ENCODE results near the gene SMG6.
"Not testable (repeated sequence)": the region's sequence is repeated elsewhere in the genome, so short reads cannot be mapped to it uniquely, and the experiment has no call there.

The SMG6 gene

DNA sequence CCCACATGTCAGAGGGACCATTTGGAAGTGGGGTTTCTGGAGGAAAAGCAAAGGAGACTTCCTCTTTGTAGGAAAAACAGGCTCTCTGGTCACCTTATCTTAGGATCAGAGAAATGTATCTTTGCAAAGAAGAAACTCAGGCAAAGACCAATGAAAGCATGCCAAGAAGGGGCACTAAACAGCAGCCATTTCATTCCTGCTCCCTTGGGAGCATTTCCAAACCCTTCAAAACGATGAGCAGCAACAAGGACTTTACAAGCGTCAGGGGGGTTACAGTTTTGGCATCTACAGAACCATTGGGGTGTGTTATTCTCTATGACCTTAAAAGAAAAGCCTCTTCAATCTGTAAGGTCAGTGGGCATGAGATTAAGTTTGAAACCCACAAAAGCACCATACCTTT lies 122.8 kb downstream of the SMG6 start:
- Mint-ChIP-seq H3K4me1 (ENCODE audit: low read depth) (peaks cover 9% of the 10 kb centered on the region), H3K9me3 (no peaks in the 10 kb centered on the region), H3K36me3 (ENCODE audit: low read depth) (peaks cover 44% of the 10 kb centered on the region), H3K27me3 (no peaks in the 10 kb centered on the region), H3K4me3 (no peak overlapping the region), H3K27ac (no peak overlapping the region)

DNA sequence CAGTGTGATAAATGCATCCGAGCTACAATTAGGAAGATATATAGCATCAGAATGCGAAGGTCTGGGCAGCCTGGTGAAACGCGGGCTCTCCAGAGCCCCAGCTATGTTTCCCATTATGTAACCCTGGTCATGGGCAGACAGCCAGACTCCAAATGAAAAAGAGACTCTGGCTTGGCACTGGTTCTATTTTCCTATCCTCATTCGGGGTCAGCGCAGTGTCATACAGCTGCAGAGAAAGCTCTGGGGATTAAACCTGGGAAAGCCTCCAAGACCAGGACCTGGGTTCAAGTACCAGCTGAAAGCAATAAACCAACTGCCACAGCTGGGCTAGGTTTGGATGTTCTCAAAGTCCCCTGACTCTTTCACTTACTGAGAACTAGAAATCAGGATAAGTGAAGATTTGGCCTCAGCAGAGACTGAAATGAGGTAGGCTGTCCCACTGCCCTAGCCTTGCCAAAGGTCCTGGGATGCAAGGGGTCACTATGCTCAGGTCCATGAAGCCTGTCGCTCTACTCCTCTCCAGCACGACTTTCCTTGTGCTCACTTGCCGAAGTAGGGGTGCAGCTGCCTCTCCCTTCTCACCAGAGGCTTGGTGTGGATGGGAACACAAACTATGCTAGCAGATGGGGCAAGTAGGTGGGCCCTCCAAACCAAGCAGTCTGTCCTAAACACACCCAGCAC lies 123.8 kb downstream of the SMG6 start:
- no peak overlapping the region for H3K27ac Mint-ChIP-seq
- no peaks in the 10 kb centered on the region for H3K9me3 Mint-ChIP-seq
- no peak overlapping the region for H3K4me3 Mint-ChIP-seq
- peaks cover 34% of the 10 kb centered on the region for H3K36me3 Mint-ChIP-seq (ENCODE audit: low read depth)
- H3K27me3 Mint-ChIP-seq: no peaks in the 10 kb centered on the region
- H3K4me1 Mint-ChIP-seq (ENCODE audit: low read depth): peaks cover 9% of the 10 kb centered on the region

DNA sequence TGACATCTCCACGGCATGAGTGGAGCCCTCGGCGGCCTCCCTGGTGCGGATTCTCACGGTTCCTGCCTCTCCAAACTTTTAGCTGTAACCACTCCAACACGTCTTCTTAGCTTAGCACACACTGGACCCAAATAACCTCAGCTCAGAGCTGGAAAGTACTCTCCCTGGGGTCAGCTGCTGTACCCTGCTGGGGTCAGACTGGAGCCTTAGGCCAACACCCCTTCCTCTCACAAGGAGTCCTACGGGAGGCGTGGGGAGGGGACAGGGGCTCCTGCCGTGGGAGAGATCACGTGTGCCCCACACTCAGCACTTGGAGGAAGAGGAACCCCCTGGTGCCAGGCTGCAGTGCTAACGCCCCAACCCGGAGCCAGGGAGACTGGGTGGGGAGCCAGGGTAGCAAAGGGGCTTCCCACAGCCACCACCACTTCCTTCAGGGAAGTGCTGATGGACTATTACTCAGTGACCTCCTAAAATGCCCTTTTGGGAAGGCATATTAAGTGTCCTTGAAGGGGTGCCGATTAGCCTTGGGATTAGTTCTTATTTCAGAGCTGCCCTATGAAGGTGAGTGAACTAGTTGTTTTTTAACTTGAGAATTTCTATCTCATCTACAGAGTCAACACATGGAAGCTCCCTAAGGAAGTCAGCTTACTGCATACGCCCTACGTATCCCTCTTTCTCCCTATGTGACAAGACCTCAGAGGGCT lies 124.6 kb downstream of the SMG6 start:
- peaks cover 9% of the 10 kb centered on the region for H3K4me1 Mint-ChIP-seq (ENCODE audit: low read depth)
- peaks cover 36% of the 10 kb centered on the region for H3K36me3 Mint-ChIP-seq (ENCODE audit: low read depth)
- H3K4me3 Mint-ChIP-seq: no peak overlapping the region
- no peak overlapping the region for H3K27ac Mint-ChIP-seq
- H3K9me3 Mint-ChIP-seq: no peaks in the 10 kb centered on the region
- H3K27me3 Mint-ChIP-seq: no peaks in the 10 kb centered on the region

DNA sequence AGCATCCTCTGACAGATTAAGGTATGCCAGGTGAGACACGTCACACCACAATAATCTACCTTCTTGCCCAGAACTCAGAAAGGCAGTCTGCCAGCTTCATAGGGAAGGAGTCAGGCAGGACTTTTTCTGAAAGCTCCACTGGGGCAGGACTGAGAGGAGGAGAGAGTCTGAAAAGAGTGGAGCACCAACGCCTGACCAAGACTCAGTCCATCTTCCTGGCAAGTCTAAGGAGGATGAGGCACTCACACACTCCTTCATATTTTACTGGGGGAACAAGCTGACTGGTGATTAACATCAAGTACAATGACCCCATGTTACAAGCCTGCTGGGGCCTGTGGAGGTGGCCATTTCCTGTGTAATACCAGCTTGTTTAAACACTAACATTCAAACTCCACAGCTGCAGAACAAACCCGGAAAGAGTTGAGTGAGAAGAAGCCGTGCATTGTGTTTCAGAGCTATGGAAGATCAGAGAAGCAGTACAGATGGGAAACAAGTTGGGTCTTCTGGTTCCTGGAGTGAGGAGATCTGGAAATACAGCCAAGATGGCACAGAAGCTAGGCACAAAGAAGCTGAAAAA lies 126.3 kb downstream of the SMG6 start:
- Mint-ChIP-seq H3K4me1 (ENCODE audit: low read depth) (peaks cover 9% of the 10 kb centered on the region), H3K36me3 (ENCODE audit: low read depth) (peaks cover 28% of the 10 kb centered on the region), H3K4me3 (no peak overlapping the region), H3K27ac (no peak overlapping the region), H3K9me3 (no peaks in the 10 kb centered on the region), H3K27me3 (no peaks in the 10 kb centered on the region)

DNA sequence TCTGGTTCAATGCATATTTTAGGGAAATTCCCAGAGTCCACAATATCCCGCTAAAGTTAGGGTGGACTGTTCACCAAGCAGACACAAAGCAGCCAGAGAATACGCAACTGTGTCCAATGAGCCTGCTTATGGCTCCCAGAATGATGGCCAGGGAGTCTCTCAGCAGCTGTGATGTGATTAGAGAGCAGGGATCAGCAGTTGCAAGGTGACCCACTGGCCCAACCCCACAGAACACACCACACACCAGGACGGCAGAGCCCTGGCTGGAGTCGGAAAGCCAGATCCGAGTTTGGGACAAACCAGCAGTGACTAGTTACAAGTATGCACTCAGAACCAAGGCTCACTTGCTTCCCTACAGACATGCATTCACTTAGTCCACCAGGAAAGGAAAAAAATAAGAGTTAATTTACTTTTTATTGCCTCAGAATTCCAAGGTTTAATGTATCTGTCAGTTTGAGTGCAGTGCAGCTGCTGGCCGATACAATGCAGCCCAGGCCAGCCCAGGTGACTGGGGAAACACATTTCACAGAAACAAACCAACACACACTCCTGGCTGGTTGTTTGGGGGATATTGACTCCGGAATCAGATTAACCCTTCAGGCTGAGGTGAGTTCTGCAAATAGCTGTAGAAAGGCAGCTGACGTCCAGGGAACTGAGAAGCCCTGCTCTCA lies 127.0 kb downstream of the SMG6 start:
- H3K9me3 Mint-ChIP-seq: no peaks in the 10 kb centered on the region
- H3K4me1 Mint-ChIP-seq (ENCODE audit: low read depth): peaks cover 5% of the 10 kb centered on the region
- H3K4me3 Mint-ChIP-seq: no peak overlapping the region
- H3K27ac Mint-ChIP-seq: no peak overlapping the region
- no peaks in the 10 kb centered on the region for H3K27me3 Mint-ChIP-seq
- H3K36me3 Mint-ChIP-seq (ENCODE audit: low read depth): peaks cover 25% of the 10 kb centered on the region

DNA sequence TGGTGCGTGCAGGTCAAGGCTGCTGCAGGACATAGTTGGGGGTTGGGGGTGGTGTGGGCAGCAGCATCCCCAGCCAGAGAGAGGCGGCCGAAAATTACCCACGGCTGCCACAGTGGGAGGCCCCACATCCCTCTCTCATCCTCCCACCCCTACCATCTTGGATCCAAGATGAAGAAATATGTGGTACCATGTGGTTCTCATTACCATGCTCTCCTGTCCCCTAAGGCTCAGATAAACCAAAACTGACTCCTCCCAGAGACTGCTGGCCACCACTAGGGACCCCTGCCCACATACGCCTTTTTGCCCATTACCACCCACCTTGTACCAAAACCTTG lies 128.3 kb downstream of the SMG6 start:
- H3K4me1 Mint-ChIP-seq (ENCODE audit: low read depth): peaks cover 3% of the 10 kb centered on the region
- no peaks in the 10 kb centered on the region for H3K27me3 Mint-ChIP-seq
- no peaks in the 10 kb centered on the region for H3K9me3 Mint-ChIP-seq
- no peak overlapping the region for H3K27ac Mint-ChIP-seq
- peaks cover 27% of the 10 kb centered on the region for H3K36me3 Mint-ChIP-seq (ENCODE audit: low read depth)
- no peak overlapping the region for H3K4me3 Mint-ChIP-seq

DNA sequence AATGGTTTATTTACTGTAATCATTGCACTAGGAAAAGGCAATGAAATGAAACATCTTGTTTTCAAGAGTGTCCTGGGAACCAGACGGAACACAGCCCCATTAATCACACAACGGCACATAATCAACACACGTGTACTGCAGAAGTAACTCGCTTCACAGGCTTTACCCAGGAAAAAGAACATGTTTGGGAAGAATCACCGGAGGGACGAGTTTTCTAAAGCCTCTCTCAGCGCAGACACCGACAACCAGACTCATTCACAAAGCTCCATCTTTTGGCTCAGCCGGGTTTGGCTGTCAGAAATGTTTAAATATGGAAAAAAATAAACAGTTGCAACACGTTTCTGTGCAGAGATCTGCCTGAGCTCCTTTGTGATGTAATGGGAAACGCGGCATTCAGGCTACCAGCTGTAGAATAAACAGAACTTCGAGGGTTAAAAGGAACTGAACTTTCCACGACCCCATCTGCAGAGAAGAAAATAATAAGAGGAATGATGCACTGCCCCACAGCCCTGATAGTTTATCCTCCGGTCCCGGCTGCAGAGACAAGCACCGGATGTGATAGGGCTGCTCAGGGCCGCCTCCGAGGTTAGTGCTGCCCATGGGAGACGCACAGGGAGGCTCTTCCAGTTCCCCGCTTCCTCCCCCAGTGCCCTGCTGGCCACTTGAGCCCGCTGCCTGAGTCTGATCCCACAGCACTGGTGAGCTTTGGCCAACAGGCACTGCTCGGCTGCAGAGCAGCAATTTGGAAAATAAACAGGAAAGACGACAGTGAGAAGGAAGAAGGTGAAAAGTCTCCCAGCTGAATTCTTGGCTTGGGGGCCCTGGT lies 128.9 kb downstream of the SMG6 start:
- H3K9me3 Mint-ChIP-seq: no peaks in the 10 kb centered on the region
- peaks cover 3% of the 10 kb centered on the region for H3K4me1 Mint-ChIP-seq (ENCODE audit: low read depth)
- H3K4me3 Mint-ChIP-seq: no peak overlapping the region
- H3K36me3 Mint-ChIP-seq (ENCODE audit: low read depth): peaks cover 26% of the 10 kb centered on the region
- H3K27me3 Mint-ChIP-seq: no peaks in the 10 kb centered on the region
- no peak overlapping the region for H3K27ac Mint-ChIP-seq

DNA sequence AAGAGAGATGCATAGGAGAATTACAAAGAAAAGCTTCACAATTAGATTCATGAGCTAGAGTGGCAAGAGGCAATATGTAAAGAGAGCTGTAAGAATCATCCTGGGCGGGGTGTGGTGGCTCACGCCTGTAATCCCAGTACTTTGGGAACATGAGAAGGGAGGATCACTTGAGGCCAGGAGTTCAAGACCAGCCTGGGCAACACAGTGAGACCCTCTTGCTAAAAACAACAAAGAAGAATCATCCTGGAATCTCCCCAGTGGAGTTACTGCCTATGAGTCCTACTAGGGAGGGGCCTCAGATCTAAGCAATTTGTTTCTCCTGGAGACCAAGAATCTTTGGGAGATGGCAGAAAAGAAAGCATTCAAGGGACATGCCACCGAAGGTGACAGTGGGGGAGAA lies 129.6 kb downstream of the SMG6 start:
- no peaks in the 10 kb centered on the region for H3K9me3 Mint-ChIP-seq
- H3K27me3 Mint-ChIP-seq: no peaks in the 10 kb centered on the region
- H3K4me3 Mint-ChIP-seq: no peak overlapping the region
- peaks cover 33% of the 10 kb centered on the region for H3K36me3 Mint-ChIP-seq (ENCODE audit: low read depth)
- H3K4me1 Mint-ChIP-seq (ENCODE audit: low read depth): peaks cover 3% of the 10 kb centered on the region
- no peak overlapping the region for H3K27ac Mint-ChIP-seq

DNA sequence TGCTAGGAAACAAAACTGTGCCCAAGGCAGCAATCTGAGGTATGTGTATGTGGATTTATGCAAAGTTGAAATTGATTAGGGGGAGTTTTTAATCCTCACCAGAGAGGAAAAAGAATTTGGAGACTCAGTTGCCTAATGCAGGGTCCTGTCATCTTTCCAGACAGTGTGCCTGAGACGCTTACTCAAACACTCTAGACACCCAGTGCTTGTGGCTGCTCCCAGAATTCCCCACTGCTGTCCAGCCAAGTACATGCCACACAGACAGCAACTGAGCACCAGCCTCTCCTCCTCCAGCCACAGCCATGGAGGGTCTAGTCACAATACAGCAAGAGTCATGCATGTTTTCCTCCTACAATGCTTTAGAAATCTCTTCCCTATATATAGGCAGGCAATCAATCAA lies 130.6 kb downstream of the SMG6 start:
- H3K36me3 Mint-ChIP-seq (ENCODE audit: low read depth): peaks cover 31% of the 10 kb centered on the region
- H3K27ac Mint-ChIP-seq: no peak overlapping the region
- no peaks in the 10 kb centered on the region for H3K27me3 Mint-ChIP-seq
- no peaks in the 10 kb centered on the region for H3K9me3 Mint-ChIP-seq
- peaks cover 3% of the 10 kb centered on the region for H3K4me1 Mint-ChIP-seq (ENCODE audit: low read depth)
- no peak overlapping the region for H3K4me3 Mint-ChIP-seq

DNA sequence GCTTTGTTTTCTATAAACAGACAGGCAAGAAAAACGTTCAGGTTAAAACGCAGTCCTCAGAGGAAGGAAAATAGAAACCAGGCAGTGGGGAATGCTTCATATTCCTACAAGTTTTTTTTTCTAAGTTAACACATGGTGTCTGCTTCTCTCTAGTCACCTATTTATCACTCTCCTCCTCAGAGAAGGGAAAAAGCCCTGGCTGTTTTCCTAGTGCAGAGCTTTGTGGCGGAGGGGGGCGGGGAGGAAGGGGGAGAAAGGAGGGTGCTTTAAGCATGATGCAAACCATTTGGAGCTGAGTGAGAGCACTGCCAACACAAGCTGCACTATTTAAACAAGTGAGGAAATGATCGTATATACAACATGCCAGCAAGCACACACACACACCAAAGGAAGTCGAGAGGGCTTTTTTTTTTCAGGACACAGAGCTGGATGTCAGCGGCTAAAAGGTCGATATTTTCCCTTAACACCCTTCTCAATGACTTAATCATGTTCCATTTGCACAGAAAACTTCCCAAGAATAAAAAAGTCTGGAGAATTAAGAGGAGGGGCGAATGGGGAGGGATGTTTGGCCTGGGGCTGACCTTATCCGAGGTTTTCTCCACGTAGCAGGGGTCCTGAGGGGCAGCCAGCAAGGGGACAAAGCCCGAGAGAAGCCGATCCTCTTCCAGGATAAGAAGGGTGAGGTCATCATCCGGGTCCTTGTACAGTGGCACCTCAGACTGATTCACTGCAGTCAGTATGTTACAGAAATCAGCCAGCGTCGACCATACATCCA lies 131.3 kb downstream of the SMG6 start:
- H3K27me3 Mint-ChIP-seq: no peaks in the 10 kb centered on the region
- H3K27ac Mint-ChIP-seq: no peak overlapping the region
- no peaks in the 10 kb centered on the region for H3K4me1 Mint-ChIP-seq (ENCODE audit: low read depth)
- no peaks in the 10 kb centered on the region for H3K9me3 Mint-ChIP-seq
- no peak overlapping the region for H3K4me3 Mint-ChIP-seq
- peaks cover 26% of the 10 kb centered on the region for H3K36me3 Mint-ChIP-seq (ENCODE audit: low read depth)

DNA sequence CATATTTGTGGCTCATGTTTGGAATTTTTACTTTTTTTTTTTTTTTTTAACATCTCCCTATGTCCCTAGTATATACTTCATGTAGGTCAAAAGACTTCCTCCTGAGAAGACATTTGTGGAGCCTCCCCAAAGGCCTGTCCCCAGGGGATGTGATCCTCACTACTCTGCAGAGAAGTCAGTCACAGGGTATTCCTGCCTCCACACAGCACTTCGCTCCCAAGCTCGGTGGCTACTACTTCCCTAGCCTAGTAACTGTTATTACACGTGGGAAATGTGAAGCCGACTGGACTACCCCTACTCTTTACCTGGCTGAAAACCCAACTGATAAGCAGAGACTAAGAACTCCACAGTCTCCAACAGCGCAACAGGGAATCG lies 131.9 kb downstream of the SMG6 start:
- Mint-ChIP-seq H3K9me3 (no peaks in the 10 kb centered on the region), H3K27me3 (no peaks in the 10 kb centered on the region), H3K4me3 (no peak overlapping the region), H3K27ac (no peak overlapping the region), H3K4me1 (ENCODE audit: low read depth) (no peaks in the 10 kb centered on the region), H3K36me3 (ENCODE audit: low read depth) (peaks cover 27% of the 10 kb centered on the region)

DNA sequence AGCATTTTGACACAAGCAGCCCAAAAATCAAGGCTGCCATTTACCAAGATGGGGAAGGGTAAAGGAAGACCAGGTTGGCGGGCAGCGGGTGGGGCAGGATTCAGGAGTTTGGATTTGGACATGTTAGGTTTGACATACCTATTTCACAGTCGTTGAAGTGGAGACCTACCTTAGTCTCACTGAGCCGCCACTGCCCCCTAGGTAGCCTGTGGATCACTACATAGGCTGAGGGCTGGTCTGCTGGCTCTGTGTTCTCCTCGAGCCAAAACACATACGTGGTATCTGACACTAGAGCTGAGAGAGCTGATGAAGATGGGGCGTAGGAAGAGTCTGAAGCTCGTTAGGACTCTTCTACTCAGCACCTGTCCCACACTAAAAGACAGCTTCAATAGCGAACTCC lies 133.6 kb downstream of the SMG6 start:
- Mint-ChIP-seq H3K27me3 (no peaks in the 10 kb centered on the region), H3K9me3 (no peaks in the 10 kb centered on the region), H3K27ac (no peak overlapping the region), H3K4me3 (no peak overlapping the region), H3K36me3 (ENCODE audit: low read depth) (peaks cover 30% of the 10 kb centered on the region), H3K4me1 (ENCODE audit: low read depth) (no peaks in the 10 kb centered on the region)

DNA sequence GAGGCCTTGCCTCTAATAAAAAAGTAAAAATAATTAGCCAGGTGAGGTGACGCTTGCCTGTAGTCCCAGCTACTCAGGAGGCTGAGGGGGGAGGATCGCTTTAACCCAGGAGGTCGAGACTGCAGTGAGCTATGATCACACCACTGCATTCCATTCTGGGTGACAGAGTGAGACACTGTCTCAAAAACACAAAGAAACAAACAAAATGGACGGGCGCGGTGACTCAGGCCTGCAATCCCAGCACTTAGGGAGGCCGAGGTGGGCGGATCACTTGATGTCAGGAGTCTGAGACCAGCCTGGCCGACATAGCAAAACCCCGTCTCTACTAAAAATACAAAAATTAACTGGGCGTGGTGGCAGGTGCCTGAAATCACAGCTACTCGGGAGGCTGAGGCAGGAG lies 137.9 kb downstream of the SMG6 start:
- not testable (repeated sequence) for H3K4me3 Mint-ChIP-seq; H3K9me3 Mint-ChIP-seq; H3K27me3 Mint-ChIP-seq; H3K4me1 Mint-ChIP-seq (ENCODE audit: low read depth); H3K27ac Mint-ChIP-seq
- H3K36me3 Mint-ChIP-seq (ENCODE audit: low read depth): peaks cover 25% of the 10 kb centered on the region

DNA sequence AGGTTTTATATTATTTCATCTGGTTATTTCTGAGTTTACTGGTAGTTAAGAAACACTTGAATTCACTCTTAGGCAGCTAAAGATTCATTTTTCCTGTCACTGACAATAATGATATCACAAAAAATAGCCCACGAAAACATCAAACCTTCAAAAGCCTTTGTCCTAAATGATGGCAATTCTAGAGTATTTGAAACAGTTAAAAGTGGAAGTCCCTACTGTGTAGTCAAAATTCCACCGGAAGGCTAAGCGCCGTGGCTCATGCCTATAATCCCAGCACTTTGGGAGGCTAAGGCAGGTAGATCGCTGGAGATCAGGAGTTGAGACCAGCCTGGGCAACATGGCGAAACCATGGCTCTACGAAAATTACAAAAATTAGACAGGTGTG lies 145.2 kb downstream of the SMG6 start:
- Mint-ChIP-seq H3K4me1 (ENCODE audit: low read depth) (peaks cover 33% of the 10 kb centered on the region), H3K4me3 (no peak overlapping the region), H3K27ac (no peak overlapping the region), H3K36me3 (ENCODE audit: low read depth) (peaks cover 35% of the 10 kb centered on the region), H3K27me3 (no peaks in the 10 kb centered on the region), H3K9me3 (no peaks in the 10 kb centered on the region)
